HG03558 (cell line): ENCODE measurements around the gene DAPK2.
"Not testable (repeated sequence)": the region's sequence is repeated elsewhere in the genome, so short reads cannot be mapped to it uniquely, and the experiment has no call there.

ENCODE experiments used
- ATAC-seq: cut with Tn5 transposase; IDR thresholded peaks from one replicate; pipeline ENCODE4 v1.9.1; 2021; ENCODE audit warnings: moderate number of reproducible peaks; ENCODE audit not compliant: unreplicated experiment; ENCODE audit errors: extremely low read depth

DAPK2 gene

GRCh38 chr15:64046421-64047153 is at the start of gene DAPK2:
Gene DAPK2 (minus strand): TSS chr15:64046485. CDS start chr15:64040261, 6,224 bp downstream.
- no peak for ATAC-seq

GRCh38 chr15:64095431-64095794 is 49.1 kb upstream of the DAPK2 start:
- no peak for ATAC-seq

- ATAC-seq, result peak; percentile 35
Observed at GRCh38 chr15:64093627-64094417, 47.5 kb upstream of the DAPK2 start, which contains the start of gene CIAO2A. Gene CIAO2A (minus strand): TSS chr15:64093838. CDS start chr15:64093768, 70 bp downstream.

- no peak for ATAC-seq
Observed at GRCh38 chr15:64092864-64093626, 46.8 kb upstream of the DAPK2 start.

GRCh38 chr15:64092075-64092820 is 46.0 kb upstream of the DAPK2 start:
- ATAC-seq, result no peak

GRCh38 chr15:64090527-64090926 is 44.2 kb upstream of the DAPK2 start:
- no peak for ATAC-seq

GRCh38 chr15:64089543-64090280 is 43.4 kb upstream of the DAPK2 start:
- ATAC-seq, result no peak

GRCh38 chr15:64082757-64083156 is 36.5 kb upstream of the DAPK2 start:
- no peak for ATAC-seq

GRCh38 chr15:64073496-64073895 is 27.2 kb upstream of the DAPK2 start:
- not testable (repeated sequence) for ATAC-seq

- ATAC-seq, result no peak
Observed at GRCh38 chr15:64072812-64073211, 26.5 kb upstream of the DAPK2 start.

GRCh38 chr15:64071931-64072765 is 25.9 kb upstream of the DAPK2 start:
- no peak for ATAC-seq

- no peak for ATAC-seq
Observed at GRCh38 chr15:64070965-64071851, 24.9 kb upstream of the DAPK2 start.

GRCh38 chr15:64070106-64070505 is 23.8 kb upstream of the DAPK2 start:
- no peak for ATAC-seq

- no peak for ATAC-seq
Observed at GRCh38 chr15:64068133-64068532, 21.8 kb upstream of the DAPK2 start.

- ATAC-seq, result no peak
Observed at GRCh38 chr15:64067564-64068030, 21.3 kb upstream of the DAPK2 start.

GRCh38 chr15:64066451-64066850 is 20.2 kb upstream of the DAPK2 start:
- ATAC-seq, result no peak

GRCh38 chr15:64060716-64061115 is 14.4 kb upstream of the DAPK2 start:
- no peak for ATAC-seq
